Ascending aorta (tissue), 2 donors: ENCODE measurements around the gene GDAP2. TPM values are rescaled to one million over a fixed set of nuclear protein-coding genes. Genes with fewer than 3 reads are reported as not detected.

Experiments used
- DNase-seq, 2 donors: peaks; one replicate each; pipeline ENCODE4 v3.0.0-alpha.2; 2019; ENCODE audit warnings: low spot score in 2 of 2
- H3K27ac ChIP-seq, 2 donors: fragments of 200-600 bp; sonication (generic); one replicate each; pipeline ENCODE4 v1.5.1; 2016 to 2017; ENCODE audit warnings: mild to moderate bottlenecking in 1 of 2
- H3K27me3 ChIP-seq: fragments of 200-600 bp; sonication (generic); one replicate; pipeline ENCODE4 v1.5.1; 2017
- H3K36me3 ChIP-seq, 2 donors: fragments of 200-600 bp; sonication (generic); one replicate each; pipeline ENCODE4 v1.5.1; 2016
- H3K4me1 ChIP-seq, 2 donors: fragments of 200-600 bp; sonication (generic); one replicate each; pipeline ENCODE4 v1.5.1; 2016 to 2017; ENCODE audit warnings: mild to moderate bottlenecking in 1 of 2
- H3K4me3 ChIP-seq, 2 donors: fragments of 200-600 bp; sonication (generic); one replicate each; pipeline ENCODE4 v1.5.1; 2016 to 2017; ENCODE audit warnings: mild to moderate bottlenecking in 1 of 2
- H3K9me3 ChIP-seq, 2 donors: fragments of 200-600 bp; sonication (generic); one replicate each; pipeline ENCODE4 v1.5.1; 2016
- CTCF ChIP-seq, 3 experiments: fragments of 200-600 bp in 2 of 3; fragments of 450-650 bp in 1 of 3; sonication (generic) in 2 of 3; IDR thresholded peaks; one replicate each; pipeline ENCODE4 v1.5.1; 2016 to 2019; ENCODE audit warnings: antibody characterized with exemption in 3 of 3, mild to moderate bottlenecking in 1 of 3, moderate library complexity in 1 of 3
- intact Hi-C: fragments of 100-400 bp; cut with DNase I; formaldehyde crosslinking; loops from one replicate; pipeline ENCODE4 v1.15.1; 2023
- total RNA-seq: library from RNA; depleted of rRNA; stranded (reverse); fragments of >200 nt; gene quantifications from one replicate; pipeline ENCODE4 v1.1.0, GENCODE V29; 2016

GDAP2 gene
- total RNA-seq, 1 donor from 2014 or later: 9.5 TPM

GRCh38 chr1:117894078-117894477 lies 35.3 kb downstream of the GDAP2 start:
- Histone ChIP-seq H3K9me3 (no peaks in the 10 kb centered on the region), H3K27me3 (no peaks in the 10 kb centered on the region), H3K36me3 (peaks cover 18 to 22% of the 10 kb centered on the region in 2 donors), H3K4me1 (no peaks in the 10 kb centered on the region), H3K27ac (no peak overlapping the region), H3K4me3 (no peak overlapping the region)
- no peak for DNase-seq
- no peak for TF ChIP-seq CTCF (IDR thresholded peaks at IDR 0.05)
- intact Hi-C loops: loop anchor here (10.0 kb wide), 1 partner anchor 289 kb away; the partner anchor contains the start of gene TENT5C

- H3K4me3 ChIP-seq: no peak overlapping the region
- intact Hi-C loops: loop anchor here (10.0 kb wide), 1 partner anchor 288 kb away; the partner anchor contains the start of gene TENT5C
- peaks cover 12 to 14% of the 10 kb centered on the region in 2 donors for H3K36me3 ChIP-seq
- H3K4me1 ChIP-seq: no peaks in the 10 kb centered on the region
- H3K27ac ChIP-seq: no peak overlapping the region
- H3K27me3 ChIP-seq: no peaks in the 10 kb centered on the region
- no peak for DNase-seq
- TF ChIP-seq CTCF (IDR thresholded peaks at IDR 0.05): no peak
- no peaks in the 10 kb centered on the region for H3K9me3 ChIP-seq
Measured at GRCh38 chr1:117892512-117892911, 36.9 kb downstream of the GDAP2 start.

GRCh38 chr1:117890452-117890851 lies 39.0 kb downstream of the GDAP2 start:
- no peak for DNase-seq
- Histone ChIP-seq H3K36me3 (peaks cover 0 to 4% of the 10 kb centered on the region in 2 donors), H3K4me3 (no peak overlapping the region), H3K27ac (no peak overlapping the region), H3K4me1 (no peaks in the 10 kb centered on the region), H3K9me3 (no peaks in the 10 kb centered on the region), H3K27me3 (no peaks in the 10 kb centered on the region)
- no peak for TF ChIP-seq CTCF (IDR thresholded peaks at IDR 0.05)
- intact Hi-C loops: loop anchor here (10.0 kb wide), 1 partner anchor 286 kb away; the partner anchor contains the start of gene TENT5C

- DNase-seq: no peak
- Histone ChIP-seq H3K4me1 (no peaks in the 10 kb centered on the region), H3K4me3 (no peak overlapping the region), H3K27me3 (no peaks in the 10 kb centered on the region), H3K9me3 (no peaks in the 10 kb centered on the region), H3K27ac (no peak overlapping the region), H3K36me3 (peaks cover 0 to 7% of the 10 kb centered on the region in 2 donors)
- intact Hi-C loops: loop anchor here (5.0 kb wide), 1 partner anchor 74 kb away; no protein-coding TSS in a partner anchor
- no peak for TF ChIP-seq CTCF (IDR thresholded peaks at IDR 0.05)
Measured at GRCh38 chr1:117886101-117886795, 43.2 kb downstream of the GDAP2 start.

GRCh38 chr1:117883616-117884015 lies 45.8 kb downstream of the GDAP2 start:
- no peaks in the 10 kb centered on the region for H3K9me3 ChIP-seq
- H3K27me3 ChIP-seq: no peaks in the 10 kb centered on the region
- no peaks in the 10 kb centered on the region for H3K4me1 ChIP-seq
- intact Hi-C loops: no loop called here
- no peak for DNase-seq
- no peak overlapping the region for H3K4me3 ChIP-seq
- TF ChIP-seq CTCF (IDR thresholded peaks at IDR 0.05): no peak
- H3K36me3 ChIP-seq: peaks cover 8 to 25% of the 10 kb centered on the region in 2 donors
- H3K27ac ChIP-seq: no peak overlapping the region
